DMS 273 treated with DMSO at 0.1 percent for 48 hours (cell line): ENCODE measurements around the gene CDH7.
A peak's percentile ranks its signal among the peaks of the same experiment; 100 is the strongest.

Experiments used
- DNase-seq: peaks from one replicate; lab custom pipeline; 2025; lab: John Stamatoyannopoulos, UW

The CDH7 gene

GRCh38 chr18:65768120-65768778 is 17.4 kb downstream of the CDH7 start:
- no peak for DNase-seq

- no peak for DNase-seq
Observed at GRCh38 chr18:65769652-65770051, 18.8 kb downstream of the CDH7 start.

- peak; percentile 1 for DNase-seq
Observed at GRCh38 chr18:65786474-65786873, 35.7 kb downstream of the CDH7 start.

GRCh38 chr18:65788373-65788772 is 37.6 kb downstream of the CDH7 start:
- peak; percentile 56 for DNase-seq

- no peak for DNase-seq
Observed at GRCh38 chr18:65790604-65791003, 39.8 kb downstream of the CDH7 start.

GRCh38 chr18:65791719-65792118 is 40.9 kb downstream of the CDH7 start:
- DNase-seq, result no peak

- DNase-seq, result no peak
Observed at GRCh38 chr18:65792456-65793074, 41.8 kb downstream of the CDH7 start.

- DNase-seq, result no peak
Observed at GRCh38 chr18:65808759-65809158, 57.9 kb downstream of the CDH7 start.

- DNase-seq, result no peak
Observed at GRCh38 chr18:65811307-65811706, 60.5 kb downstream of the CDH7 start.

- no peak for DNase-seq
Observed at GRCh38 chr18:65815506-65815905, 64.7 kb downstream of the CDH7 start.

GRCh38 chr18:65817178-65817577 is 66.4 kb downstream of the CDH7 start:
- no peak for DNase-seq

GRCh38 chr18:65821911-65822310 is 71.1 kb downstream of the CDH7 start:
- DNase-seq, result no peak

- no peak for DNase-seq
Observed at GRCh38 chr18:65822826-65823225, 72.0 kb downstream of the CDH7 start.

GRCh38 chr18:65827444-65827843 is 76.6 kb downstream of the CDH7 start:
- DNase-seq, result no peak

- no peak for DNase-seq
Observed at GRCh38 chr18:65835881-65836280, 85.1 kb downstream of the CDH7 start.

- DNase-seq, result no peak
Observed at GRCh38 chr18:65846107-65846506, 95.3 kb downstream of the CDH7 start.

GRCh38 chr18:65852273-65852672 is 101.5 kb downstream of the CDH7 start:
- DNase-seq, result no peak

GRCh38 chr18:65859075-65859474 is 108.3 kb downstream of the CDH7 start:
- DNase-seq, result no peak

GRCh38 chr18:65869527-65869926 is 118.7 kb downstream of the CDH7 start:
- no peak for DNase-seq

GRCh38 chr18:65876310-65876709 is 125.5 kb downstream of the CDH7 start:
- DNase-seq, result no peak

GRCh38 chr18:65897292-65897691 is 146.5 kb downstream of the CDH7 start:
- no peak for DNase-seq

GRCh38 chr18:65901522-65901921 is 150.7 kb downstream of the CDH7 start:
- no peak for DNase-seq

- no peak for DNase-seq
Observed at GRCh38 chr18:65906621-65907034, 155.8 kb downstream of the CDH7 start.

- no peak for DNase-seq
Observed at GRCh38 chr18:65907281-65907680, 156.5 kb downstream of the CDH7 start.
